OCI-M1 (cell line): ENCODE data around the gene ZNF260.
"Not testable (repeated sequence)": the region's sequence is repeated elsewhere in the genome, so short reads cannot be mapped to it uniquely, and the experiment has no call there.

ENCODE experiments used
- DNase-seq: peaks from one replicate; lab custom pipeline; 2025; lab: John Stamatoyannopoulos, UW

ZNF260 gene

DNA sequence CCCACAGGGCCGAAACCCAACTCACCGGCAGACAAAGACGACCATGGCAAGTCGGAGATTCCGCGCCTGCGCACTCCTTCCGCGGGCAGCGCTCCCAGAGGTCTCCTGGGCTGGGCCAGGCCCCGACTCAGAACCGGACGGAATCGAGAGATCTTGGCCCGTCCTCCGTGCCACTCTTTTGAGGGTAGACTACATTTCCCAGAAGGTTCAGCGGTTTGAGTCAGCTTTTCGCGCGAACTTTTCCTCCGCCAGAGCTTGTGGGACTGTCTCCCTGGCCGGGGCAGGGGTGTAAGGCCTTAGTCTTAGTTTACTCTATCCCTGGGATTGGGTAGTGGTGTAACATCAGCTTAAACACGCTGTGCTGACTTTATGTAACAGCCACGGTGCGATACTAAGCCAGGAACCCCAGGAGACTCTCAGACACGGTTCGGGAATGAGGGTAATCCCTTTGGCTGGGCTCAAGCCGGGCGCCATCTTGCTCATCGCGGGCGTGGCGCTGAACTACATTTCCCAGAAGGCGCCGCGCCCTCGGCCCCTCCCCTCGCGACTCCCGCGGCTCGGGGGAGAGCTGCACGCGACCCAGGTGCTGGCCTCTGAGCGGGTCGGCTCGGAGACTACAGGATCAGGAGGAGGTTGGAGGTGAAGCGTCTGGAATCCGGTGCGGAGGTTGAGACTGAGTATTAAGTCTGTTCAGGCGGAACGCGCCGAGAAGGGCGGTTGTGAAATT is at the start of gene ZNF260:
Gene ZNF260 (minus strand): TSS at position 78 of the 727 bp plus-strand sequence. CDS start 13,033 bp downstream, outside the sequence.
- peak; percentile 99 for DNase-seq

DNA sequence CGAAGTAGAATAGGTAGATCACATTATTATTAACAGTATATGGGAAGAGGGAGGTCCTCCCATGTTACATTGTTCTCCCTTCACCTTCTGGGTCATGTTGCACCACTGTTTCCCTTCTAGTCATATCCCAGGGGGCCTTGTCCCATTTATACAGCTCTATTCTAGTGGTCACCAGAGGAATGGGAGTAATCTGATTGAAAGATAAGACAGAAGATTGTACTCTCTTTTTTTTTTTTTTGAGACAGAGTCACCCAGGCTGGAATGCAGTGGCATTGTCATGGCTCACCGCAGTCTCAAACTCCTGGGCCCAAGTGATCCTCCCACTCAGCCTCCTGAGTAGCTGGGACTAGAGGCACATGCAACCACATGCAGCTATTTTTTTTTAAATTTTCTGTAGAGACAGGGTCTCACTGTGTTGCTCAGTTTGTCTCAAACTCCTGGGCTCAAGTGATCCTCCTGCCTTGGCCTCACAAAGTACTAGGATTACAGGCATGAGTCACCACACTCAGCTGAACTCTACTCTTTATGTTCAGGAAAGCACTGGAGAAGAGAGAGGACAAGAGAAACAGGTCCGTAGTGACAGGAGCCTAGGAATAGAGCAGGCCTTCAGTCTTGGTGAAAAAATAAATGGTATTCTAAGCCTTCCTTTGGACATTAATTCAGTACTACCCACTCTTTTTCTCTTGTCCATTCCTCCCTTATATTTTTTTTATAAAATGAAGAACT is 49.4 kb upstream of the ZNF260 start:
- no peak for DNase-seq

DNA sequence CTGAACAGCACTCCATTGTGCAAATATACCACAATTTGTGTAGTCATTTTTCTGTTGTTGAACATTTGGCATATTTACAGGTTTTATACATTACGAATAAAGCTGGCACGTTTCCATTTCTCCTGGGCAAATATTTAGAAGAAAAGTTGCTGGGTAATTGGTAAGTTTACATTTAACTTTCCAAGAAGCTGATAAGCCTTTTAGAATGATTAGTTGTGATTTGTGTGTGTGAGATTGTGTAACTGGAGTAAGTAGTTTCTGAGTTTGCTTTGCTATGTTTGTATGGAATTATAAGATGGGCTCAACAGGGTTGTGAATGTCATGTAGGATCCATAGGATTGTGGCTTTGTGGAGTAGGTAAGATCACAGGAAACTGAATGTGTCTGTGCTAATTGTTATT is 46.7 kb upstream of the ZNF260 start:
- no peak for DNase-seq

DNA sequence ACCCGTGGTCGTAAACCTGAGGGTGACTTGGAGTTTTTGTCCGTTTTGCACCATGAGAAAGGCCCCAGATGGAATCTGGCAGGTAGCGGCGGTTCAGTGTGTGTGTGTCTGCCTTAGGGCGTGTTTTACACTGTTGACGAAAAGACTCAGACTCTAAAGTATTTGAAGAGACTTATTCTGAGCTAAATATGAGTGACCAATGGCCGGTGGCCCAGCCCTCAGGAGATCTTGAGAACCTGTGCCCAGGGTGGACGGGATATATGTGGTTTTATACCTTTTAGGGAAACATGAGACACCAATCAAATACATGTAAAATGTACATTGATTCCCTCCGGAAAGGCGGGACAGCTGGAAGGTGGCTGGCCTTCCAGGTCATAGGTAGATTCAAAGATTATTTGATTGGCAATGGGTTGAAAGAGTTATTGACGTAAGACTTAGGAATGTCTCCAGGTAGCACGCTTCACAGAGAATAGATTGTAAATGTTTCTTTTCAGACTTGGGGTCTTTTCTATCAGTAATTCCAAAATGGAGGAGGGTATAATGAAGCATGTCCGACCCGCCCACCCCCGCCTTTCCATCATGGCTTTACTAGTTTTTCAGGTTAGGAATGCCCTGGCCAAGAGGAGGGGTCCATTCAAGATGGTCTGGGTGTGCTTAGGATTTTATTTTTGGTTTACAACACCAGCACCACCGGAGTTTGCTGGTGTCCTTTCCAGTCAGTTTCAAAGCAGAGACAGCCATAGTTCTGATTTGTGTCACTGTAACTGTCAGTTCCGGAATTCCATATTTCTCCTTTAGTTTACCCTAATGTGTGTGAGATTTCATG is 46.0 kb upstream of the ZNF260 start:
- peak; percentile 79 for DNase-seq

DNA sequence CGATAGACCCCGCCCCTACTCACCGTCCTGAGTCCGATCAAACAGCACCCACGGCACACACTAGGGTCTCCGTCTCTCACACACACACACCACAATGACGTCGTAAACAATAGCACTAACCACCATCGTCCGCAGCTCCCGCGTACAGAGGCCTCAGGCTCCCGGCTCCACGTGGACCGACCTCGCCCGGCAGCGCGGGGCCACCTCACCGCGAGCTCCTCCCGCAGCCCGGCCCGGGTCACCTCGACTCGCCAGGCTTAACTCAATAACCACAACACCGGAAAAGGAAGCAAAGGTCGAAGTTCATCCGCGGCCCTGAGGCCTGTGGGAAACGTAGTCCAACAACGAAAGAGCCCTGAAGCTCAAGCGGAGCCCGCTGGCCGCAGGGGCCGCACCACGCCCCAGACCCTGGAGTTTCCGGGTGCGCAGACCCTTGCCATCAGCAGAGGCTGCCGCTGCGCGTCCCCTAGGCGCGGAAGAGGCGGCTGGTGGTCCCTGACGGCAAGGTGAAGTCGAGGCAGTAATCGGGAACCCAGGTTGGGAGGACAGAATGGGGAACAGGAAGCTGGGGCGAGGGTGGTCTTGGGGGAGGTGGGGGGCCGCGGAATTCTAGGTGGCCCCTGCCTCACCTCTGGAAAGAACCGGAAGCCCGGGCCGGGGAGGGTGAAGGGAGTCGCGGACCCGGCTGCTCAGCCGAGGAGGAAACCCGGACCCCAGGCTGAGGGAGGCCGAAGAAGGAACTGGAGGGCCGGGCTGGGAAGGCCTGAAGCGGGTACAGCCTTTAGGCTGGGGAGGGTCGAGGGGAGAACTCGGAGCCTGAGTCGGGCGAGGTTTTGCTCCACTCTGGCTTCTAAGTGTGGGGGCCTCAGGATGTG is 45.2 kb upstream of the ZNF260 start, which contains the start of gene ZNF529:
Gene ZNF529 (minus strand): TSS at position 273 of the 875 bp plus-strand sequence. CDS start 946 bp downstream, outside the sequence.
- peak; percentile 98 for DNase-seq

DNA sequence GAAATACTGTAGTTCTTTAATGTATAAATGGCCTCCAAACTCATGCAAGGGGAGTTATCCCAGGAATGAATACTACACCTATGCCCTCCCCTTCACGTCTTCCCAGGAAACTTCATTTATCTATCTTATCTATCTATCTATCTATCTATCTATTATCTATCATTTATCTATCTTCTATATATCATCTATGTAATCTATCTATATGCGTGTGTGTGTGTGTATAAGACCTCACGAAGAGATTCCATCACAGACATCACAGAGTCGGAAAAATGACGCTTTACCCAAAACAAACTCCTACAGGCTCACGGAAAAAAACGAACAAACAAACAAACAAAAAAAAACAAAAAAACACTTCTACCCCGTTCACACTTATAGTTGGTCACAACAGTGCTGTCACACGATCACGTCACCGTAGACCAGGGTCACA is 44.5 kb upstream of the ZNF260 start:
- DNase-seq, result no peak

DNA sequence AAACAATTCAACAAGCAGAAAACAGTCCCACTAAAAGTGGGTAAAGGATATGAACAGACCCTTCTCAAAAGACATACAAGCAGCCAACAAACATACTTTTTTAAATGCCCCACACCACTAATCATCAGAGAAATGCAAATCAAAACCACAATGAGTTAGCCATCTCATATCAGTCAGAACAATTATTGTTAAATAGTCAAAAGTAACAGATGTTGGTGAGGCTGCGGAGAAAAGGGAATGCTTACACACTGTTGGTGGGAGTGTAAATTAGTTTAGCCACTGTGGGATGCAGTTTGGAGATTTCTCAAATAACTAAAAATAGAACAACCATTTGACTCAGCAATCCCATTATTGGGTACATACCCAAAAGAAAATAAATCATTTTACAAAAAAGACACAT is 36.3 kb upstream of the ZNF260 start:
- no peak for DNase-seq

DNA sequence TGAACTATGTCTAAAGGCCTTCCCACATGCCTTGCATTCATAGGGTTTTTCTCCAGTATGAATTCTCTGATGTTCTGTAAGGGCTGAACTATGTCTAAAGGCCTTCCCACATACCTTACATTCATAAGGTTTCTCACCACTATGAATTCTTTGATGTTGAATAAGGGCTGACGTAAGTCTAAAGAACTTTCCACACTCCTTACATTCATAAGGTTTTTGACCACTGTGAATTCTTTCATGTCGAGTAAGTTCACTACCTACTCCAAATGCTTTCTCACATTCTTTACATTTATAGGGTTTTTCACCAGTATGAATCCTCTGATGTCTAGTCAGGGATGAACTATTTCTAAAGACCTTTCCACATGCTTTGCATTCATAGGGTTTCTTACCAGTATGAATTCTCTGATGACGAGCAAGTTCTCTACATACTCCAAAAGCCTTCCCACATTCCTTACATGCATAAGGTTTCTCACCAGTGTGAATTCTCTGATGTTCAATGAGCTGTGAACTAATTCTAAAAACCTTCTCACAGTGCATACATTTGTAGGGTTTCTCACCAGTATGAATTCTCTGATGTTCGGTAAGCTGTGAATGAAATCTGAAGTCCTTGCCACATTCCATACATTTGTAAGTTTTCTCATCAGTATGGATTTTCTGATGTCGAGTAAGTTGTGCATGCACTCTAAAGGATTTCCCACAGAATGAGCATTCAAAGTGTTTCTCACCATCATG is 19.1 kb upstream of the ZNF260 start:
- DNase-seq, result peak; percentile 49

DNA sequence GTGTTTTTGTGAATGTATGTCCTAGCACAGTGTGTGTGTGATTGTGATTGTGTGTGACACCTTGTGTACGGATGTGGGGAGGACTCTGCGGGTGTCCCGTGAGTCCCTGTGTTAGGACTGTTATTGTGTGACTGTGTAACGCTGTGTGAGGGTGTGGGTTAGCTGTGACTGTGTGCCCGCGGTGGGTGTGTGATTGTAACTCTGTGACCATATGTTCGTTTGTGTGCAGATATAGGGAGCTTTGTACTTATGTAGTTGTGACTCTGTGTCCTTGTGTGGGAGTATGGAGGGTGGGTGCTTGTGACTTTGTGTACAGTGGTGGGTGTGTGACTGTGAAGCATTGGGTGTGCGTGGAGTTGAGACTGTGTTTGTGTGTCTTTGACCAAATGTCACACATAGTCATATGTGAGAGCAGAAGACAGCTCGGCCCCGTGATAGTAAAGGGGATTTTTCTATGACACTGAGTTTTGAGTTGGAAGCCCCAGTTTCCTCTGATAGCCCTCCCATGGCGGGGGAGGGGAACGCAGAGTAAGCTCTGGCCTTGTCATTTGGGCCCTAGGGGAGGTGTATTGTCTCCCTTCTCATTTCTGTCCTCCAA is 949 bp upstream of the ZNF260 start:
- DNase-seq, result peak; percentile 80

DNA sequence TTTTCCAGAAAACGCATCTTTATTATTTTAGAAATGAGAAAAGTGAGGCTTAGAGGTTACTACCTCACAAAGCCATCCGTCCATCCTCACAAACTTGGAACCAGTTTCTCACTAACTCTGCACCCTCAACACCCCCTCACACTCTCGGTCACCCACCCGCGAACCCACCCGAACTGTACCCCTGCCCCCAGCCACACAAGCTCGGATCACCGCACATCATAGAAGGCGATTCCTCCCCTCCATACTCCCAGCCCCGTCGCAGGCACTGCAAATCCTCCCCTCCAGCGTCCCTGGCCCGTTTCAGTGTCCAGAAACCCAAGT is 238 bp downstream of the ZNF260 start:
- DNase-seq, result no peak

DNA sequence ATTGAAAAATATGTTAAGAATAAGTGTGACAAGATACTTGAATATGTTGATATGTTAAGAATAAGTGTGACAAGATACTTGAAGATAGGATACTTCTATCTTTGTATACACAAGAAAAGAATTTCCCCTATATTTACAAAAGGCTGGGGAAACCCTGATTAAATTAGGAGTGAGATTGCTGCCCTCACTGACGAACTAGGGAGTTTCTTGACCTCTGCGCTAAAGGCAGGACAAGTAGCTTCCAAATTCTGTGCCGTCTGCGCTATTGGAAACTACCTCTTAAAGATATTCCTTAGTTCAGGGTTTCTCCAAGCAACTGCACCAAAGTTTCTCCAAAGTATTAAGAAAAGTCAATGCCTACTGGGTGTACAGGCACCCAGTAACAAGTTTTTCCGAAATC is 730 bp downstream of the ZNF260 start:
- DNase-seq, result peak; percentile 49

DNA sequence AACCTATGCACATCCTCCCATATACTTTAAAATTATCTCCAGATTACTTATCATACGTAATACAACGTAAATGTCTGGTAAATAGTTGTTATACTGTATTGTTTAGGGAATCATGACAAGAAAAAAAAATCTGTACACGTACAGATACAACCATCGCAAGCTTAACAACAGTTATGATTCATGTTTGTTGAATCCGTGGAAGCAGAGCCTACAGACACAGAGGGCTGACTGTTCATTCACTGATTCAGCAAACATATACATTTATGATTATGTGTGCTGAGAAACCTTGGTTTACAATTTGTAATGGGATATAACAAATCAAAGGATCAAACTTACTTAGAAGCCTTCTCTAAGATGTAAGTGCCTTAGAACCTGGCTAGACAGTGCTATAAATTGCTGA is 1.5 kb downstream of the ZNF260 start:
- DNase-seq, result no peak

DNA sequence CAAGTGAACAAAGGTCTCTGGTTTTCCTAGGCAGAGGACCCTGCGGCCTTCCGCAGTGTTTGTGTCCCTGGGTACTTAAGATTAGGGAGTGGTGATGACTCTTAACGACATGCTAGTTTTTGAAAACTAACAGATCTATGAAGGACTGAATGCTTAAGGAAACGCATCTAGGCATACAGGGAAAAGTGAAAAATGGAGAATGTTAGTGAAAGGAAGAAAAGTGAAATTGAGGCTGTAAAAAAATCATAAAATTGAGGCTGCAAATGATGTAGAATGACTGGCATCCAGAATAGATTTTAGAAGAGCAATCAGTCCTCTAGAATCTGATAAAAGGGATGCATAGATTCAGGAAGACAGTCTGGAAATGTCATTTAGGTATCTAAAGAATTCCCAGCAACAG is 3.5 kb downstream of the ZNF260 start:
- no peak for DNase-seq

DNA sequence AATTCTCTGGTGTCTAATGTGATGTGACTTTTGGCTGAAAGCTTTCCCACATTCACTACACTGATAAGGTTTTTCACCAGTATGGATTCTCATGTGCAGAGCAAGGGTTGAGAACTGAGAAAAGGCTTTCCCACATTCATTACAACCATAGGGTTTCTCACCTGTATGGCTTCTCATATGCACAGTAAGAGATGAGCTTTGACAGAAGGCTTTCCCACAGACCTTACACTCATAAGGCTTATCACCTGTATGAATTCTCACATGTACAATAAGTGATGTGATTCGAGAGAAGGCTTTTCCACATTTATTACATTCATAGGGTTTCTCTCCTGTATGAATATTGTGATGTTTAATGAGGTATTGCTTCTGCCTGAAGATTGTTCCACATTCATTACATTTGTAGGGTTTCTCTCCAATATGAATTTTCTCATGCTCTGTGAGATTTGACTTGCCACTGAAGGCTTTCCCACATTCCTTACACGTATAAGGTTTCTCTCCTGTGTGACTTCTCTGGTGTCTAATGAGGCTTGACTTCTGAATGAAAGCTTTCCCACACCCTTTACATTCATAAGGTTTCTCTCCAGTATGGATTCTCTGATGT is 14.0 kb downstream of the ZNF260 start:
- DNase-seq, result no peak

DNA sequence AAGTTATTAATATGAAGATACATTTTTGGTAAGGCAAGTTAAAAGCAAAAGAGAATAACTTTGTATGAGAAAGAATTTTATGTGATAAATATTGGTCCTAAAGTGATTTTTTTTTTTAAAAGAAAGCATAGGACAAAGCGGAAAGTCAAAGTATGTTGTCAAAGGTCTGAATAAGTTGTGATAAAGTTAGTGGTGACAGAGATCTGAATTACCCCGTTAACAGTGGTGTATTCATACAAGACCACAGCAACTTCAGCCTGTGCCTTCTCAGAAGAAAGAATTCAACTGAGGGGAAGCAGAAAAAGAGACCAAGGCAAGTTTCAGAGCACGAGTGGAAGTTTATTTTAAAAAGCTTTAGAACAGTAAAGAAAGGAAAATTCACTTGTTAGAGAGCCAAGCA is 19.7 kb downstream of the ZNF260 start:
- DNase-seq, result no peak

DNA sequence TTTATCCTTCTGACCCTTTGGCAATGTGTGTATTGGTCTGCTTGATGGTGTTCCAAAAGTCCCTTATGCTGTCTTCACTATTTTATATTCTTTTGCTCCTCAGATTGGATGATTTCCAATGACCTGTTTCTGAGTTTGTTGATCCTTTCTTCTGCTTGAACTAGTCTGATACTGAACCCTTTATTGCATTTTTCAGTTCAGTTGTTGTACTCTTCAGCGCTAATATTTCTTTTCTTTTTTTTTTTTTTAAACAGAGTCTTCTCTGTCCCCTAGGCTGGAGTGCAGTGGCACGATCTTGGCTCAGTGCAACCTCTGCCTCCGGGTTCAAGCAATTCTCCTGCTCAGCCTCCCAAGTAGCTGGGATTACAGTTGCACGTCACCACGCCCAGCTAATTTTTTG is 26.1 kb downstream of the ZNF260 start:
- DNase-seq, result no peak

DNA sequence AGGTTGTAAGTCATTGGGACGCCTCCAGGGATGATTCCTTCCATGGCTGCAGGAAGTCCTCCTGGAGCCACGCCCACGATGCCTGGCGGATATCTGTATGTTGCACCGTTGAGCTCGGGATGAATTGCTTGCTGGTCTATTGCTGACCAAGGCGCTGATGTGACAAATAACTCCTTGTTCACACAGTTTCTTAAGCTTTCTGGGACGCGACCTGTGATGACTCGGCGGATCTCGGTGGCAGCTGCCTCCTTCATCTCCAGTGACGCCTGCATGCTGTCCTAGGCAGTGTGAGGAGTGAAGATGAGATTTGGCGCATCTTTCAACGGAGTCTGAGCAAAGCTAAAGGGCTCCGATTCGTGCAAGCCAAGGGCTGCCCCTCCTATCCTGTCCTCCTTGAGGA is 31.1 kb downstream of the ZNF260 start:
- no peak for DNase-seq

DNA sequence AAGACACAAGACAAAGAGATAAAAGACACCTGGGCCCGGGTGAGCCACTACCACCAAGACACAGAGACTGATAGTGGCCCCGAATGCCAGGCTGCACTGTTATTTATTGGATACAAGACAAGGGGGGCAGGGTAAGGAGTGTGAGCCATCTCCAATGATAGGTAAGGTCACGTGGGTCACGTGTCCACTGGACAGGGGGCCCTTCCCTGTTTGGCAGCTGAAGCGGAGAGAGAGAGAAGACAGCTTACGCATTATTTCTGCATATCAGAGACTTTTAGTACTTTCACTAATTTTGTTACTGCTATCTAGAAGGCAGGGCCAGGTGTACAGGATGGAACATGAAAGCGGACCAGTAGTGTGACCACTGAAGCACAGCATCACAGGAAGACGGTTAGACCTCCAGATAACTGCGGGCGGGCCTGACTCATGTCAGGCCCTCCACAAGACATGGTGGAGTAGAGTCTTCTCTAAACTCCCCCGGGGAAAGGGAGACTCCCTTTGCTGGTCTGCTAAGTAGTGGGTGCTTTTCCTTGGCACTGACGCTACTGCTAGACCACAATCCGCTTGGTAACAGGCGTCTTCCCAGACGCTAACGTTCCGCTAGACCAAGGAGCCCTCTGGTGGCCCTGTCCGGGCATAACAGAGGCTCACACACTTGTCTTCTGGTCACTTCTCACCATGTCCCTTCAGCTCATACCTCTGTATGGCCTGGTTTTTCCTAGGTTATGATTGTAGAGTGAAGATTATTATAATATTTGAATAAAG is 35.2 kb downstream of the ZNF260 start:
- DNase-seq, result peak; percentile 89

DNA sequence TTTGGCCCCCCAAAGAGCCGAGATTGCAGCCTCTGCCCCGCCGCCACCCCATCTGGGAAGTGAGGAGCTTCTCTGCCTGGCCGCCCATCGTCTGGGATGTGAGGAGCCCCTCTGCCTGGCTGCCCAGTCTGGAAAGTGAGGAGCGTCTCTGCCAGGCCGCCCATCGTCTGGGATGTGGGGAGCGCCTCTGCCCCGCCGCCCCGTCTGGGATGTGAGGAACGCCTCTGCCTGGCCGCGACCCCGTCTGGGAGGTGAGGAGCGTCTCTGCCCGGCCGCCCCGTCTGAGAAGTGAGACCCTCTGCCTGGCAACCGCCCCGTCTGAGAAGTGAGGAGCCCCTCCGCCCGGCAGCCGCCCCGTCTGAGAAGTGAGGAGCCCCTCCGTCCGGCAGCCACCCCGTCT is 37.2 kb downstream of the ZNF260 start:
- DNase-seq, result not testable (repeated sequence)
